ENCODE results near the gene CLP1.
"Not testable (repeated sequence)": the region's sequence is repeated elsewhere in the genome, so short reads cannot be mapped to it uniquely, and the experiment has no call there.

Gene CLP1

GRCh38 chr11:57703341-57703740, 45.8 kb downstream of the CLP1 start:
- in situ Hi-C loops (cut with MboI; ENCODE audit: low pct_unique_long_range_greater_than_20kb, low sequenced_read_pairs) = no loop called here
- no peak for DNase-seq

- DNase-seq = no peak
- in situ Hi-C loops (cut with MboI; ENCODE audit: low pct_unique_long_range_greater_than_20kb, low sequenced_read_pairs) = no loop called here
Observed at GRCh38 chr11:57704932-57705331, 47.4 kb downstream of the CLP1 start.

GRCh38 chr11:57705432-57705831, 47.9 kb downstream of the CLP1 start:
- in situ Hi-C loops (cut with MboI; ENCODE audit: low pct_unique_long_range_greater_than_20kb, low sequenced_read_pairs) = not testable (repeated sequence)

GRCh38 chr11:57709802-57710367, 52.3 kb downstream of the CLP1 start:
- DNase-seq = no peak
- in situ Hi-C loops (cut with MboI; ENCODE audit: low pct_unique_long_range_greater_than_20kb, low sequenced_read_pairs) = no loop called here

More at GRCh38 chr11:57705432-57705831, 47.9 kb downstream of the CLP1 start:
- not testable (repeated sequence) for DNase-seq
